Testis (tissue), 3 donors: ENCODE data around the gene SF3B2. TPM values are rescaled to one million over a fixed set of nuclear protein-coding genes. Genes with fewer than 3 reads are reported as not detected.

ENCODE experiments used
- polyA plus RNA-seq: library from polyadenylated mRNA; stranded (reverse); fragments of 350-450 nt; fragmentation: Illumina TruSeq; extraction: RNeasy Lipid Tissue Mini Kit (QIAGEN cat#74804); gene quantifications from one replicate; pipeline ENCODE4 v1.2.3, GENCODE V29; 2014; ENCODE audit warnings: low read depth, low replicate concordance; ENCODE audit not compliant: insufficient read depth
- total RNA-seq, 2 donors: library from RNA; depleted of rRNA; stranded (reverse); fragments of >200 nt; gene quantifications; one replicate each; pipeline ENCODE4 v1.2.3, GENCODE V29; 2016

Gene SF3B2
- total and polyA plus RNA-seq, 3 donors from 2014 or later = 307 to 341 (median 315) TPM

Other genes with a start within 250 kb of the SF3B2 start
- 1 to 10 TPM; 3.2 to 4.0 TPM for gene SNX32, start 218.4 kb upstream of the SF3B2 start, total RNA-seq
- gene SNX32, start 218.4 kb upstream of the SF3B2 start, polyA plus RNA-seq = 4.9 TPM
- 100 to 1,000 TPM; 522 to 570 TPM for gene CFL1, start 194.2 kb upstream of the SF3B2 start, total RNA-seq
- 647 TPM for gene CFL1, start 194.2 kb upstream of the SF3B2 start, polyA plus RNA-seq
- 10 to 100 TPM; 57.2 to 74.0 TPM for gene MUS81, start 191.9 kb upstream of the SF3B2 start, total RNA-seq
- 49.9 TPM for gene MUS81, start 191.9 kb upstream of the SF3B2 start, polyA plus RNA-seq
- gene EFEMP2, start 179.6 kb upstream of the SF3B2 start, total RNA-seq = 10 to 100 TPM; 47.4 to 52.4 TPM
- gene EFEMP2, start 179.6 kb upstream of the SF3B2 start, polyA plus RNA-seq = 100 TPM
- 1 to 10 TPM in 1 of 2 donors, under 1 TPM in 1; 0.71 to 2.7 TPM for gene CTSW, start 172.5 kb upstream of the SF3B2 start, total RNA-seq
- 4.4 TPM for gene CTSW, start 172.5 kb upstream of the SF3B2 start, polyA plus RNA-seq
- gene FIBP, start 163.9 kb upstream of the SF3B2 start, total RNA-seq = 100 to 1,000 TPM; 144 to 149 TPM
- gene FIBP, start 163.9 kb upstream of the SF3B2 start, polyA plus RNA-seq = 131 TPM
- gene CCDC85B, start 161.7 kb upstream of the SF3B2 start, total RNA-seq = 100 to 1,000 TPM in 1 of 2 donors, 10 to 100 TPM in 1; 77.1 to 102 TPM
- gene CCDC85B, start 161.7 kb upstream of the SF3B2 start, polyA plus RNA-seq = 17.1 TPM
- gene FOSL1, start 152.0 kb upstream of the SF3B2 start, total RNA-seq = 1 to 10 TPM; 1.7 to 2.0 TPM
- gene FOSL1, start 152.0 kb upstream of the SF3B2 start, polyA plus RNA-seq = 1.7 TPM
- gene C11orf68, start 133.3 kb upstream of the SF3B2 start, total RNA-seq = 10 to 100 TPM; 54.4 to 54.8 TPM
- gene C11orf68, start 133.3 kb upstream of the SF3B2 start, polyA plus RNA-seq = 89.2 TPM
- 100 to 1,000 TPM; 215 to 243 TPM for gene DRAP1, start 132.9 kb upstream of the SF3B2 start, total RNA-seq
- 304 TPM for gene DRAP1, start 132.9 kb upstream of the SF3B2 start, polyA plus RNA-seq
- 1 to 10 TPM; 5.4 to 5.5 TPM for gene TSGA10IP, start 106.9 kb upstream of the SF3B2 start, total RNA-seq
- gene TSGA10IP, start 106.9 kb upstream of the SF3B2 start, polyA plus RNA-seq = 17.8 TPM
- 100 to 1,000 TPM in 1 of 2 donors, 10 to 100 TPM in 1; 81.1 to 102 TPM for gene SART1, start 90.6 kb upstream of the SF3B2 start, total RNA-seq
- 56.8 TPM for gene SART1, start 90.6 kb upstream of the SF3B2 start, polyA plus RNA-seq
- 10 to 100 TPM; 43.2 to 46.5 TPM for gene EIF1AD, start 50.2 kb upstream of the SF3B2 start, total RNA-seq
- gene EIF1AD, start 50.2 kb upstream of the SF3B2 start, polyA plus RNA-seq = 42.5 TPM
- gene BANF1, start 49.9 kb upstream of the SF3B2 start, total RNA-seq = 100 to 1,000 TPM; 105 to 133 TPM
- gene BANF1, start 49.9 kb upstream of the SF3B2 start, polyA plus RNA-seq = 193 TPM
- gene CST6, start 40.4 kb upstream of the SF3B2 start, total RNA-seq = 10 to 100 TPM in 1 of 2 donors, 1 to 10 TPM in 1; 6.6 to 11.9 TPM
- 3.0 TPM for gene CST6, start 40.4 kb upstream of the SF3B2 start, polyA plus RNA-seq
- gene CATSPER1, start 25.9 kb upstream of the SF3B2 start, total RNA-seq = 10 to 100 TPM in 1 of 2 donors, 1 to 10 TPM in 1; 8.9 to 12.5 TPM
- gene CATSPER1, start 25.9 kb upstream of the SF3B2 start, polyA plus RNA-seq = 33.7 TPM
- 1 to 10 TPM; 2.0 to 4.0 TPM for gene GAL3ST3, start 3.2 kb upstream of the SF3B2 start, total RNA-seq
- 0.84 TPM for gene GAL3ST3, start 3.2 kb upstream of the SF3B2 start, polyA plus RNA-seq
- 100 to 1,000 TPM; 130 to 131 TPM for gene PACS1, start 17.9 kb downstream of the SF3B2 start, total RNA-seq
- gene PACS1, start 17.9 kb downstream of the SF3B2 start, polyA plus RNA-seq = 111 TPM
- 10 to 100 TPM; 45.9 to 53.5 TPM for gene KLC2, start 205.3 kb downstream of the SF3B2 start, total RNA-seq
- 51.7 TPM for gene KLC2, start 205.3 kb downstream of the SF3B2 start, polyA plus RNA-seq
- 100 to 1,000 TPM in 1 of 2 donors, 10 to 100 TPM in 1; 63.2 to 107 TPM for gene RAB1B, start 216.3 kb downstream of the SF3B2 start, total RNA-seq
- gene RAB1B, start 216.3 kb downstream of the SF3B2 start, polyA plus RNA-seq = 180 TPM
- 1 to 10 TPM; 4.0 to 7.4 TPM for gene CNIH2, start 225.8 kb downstream of the SF3B2 start, total RNA-seq
- gene CNIH2, start 225.8 kb downstream of the SF3B2 start, polyA plus RNA-seq = 17.3 TPM
- gene YIF1A, start 236.8 kb downstream of the SF3B2 start, total RNA-seq = 10 to 100 TPM; 60.5 to 94.1 TPM
- 82.6 TPM for gene YIF1A, start 236.8 kb downstream of the SF3B2 start, polyA plus RNA-seq
- gene TMEM151A, start 239.5 kb downstream of the SF3B2 start, total RNA-seq = 1 to 10 TPM; 1.4 to 1.7 TPM
- 0.90 TPM for gene TMEM151A, start 239.5 kb downstream of the SF3B2 start, polyA plus RNA-seq